Peyer's patch (tissue), 4 donors: ENCODE data around the gene SPIRE2.

Source experiments
- CTCF ChIP-seq, 6 experiments: fragments of 450-650 bp in 4 of 6; fragments of 200-600 bp in 2 of 6; sonication (generic) in 1 of 6; IDR thresholded peaks; one replicate each; pipeline ENCODE4 v1.5.1; 2017 to 2019; ENCODE audit warnings: antibody characterized with exemption in 6 of 6, mild to moderate bottlenecking in 3 of 6, moderate library complexity in 1 of 6
- POLR2A ChIP-seq, 2 donors: fragments of 450-650 bp; IDR thresholded peaks; one replicate each; pipeline ENCODE4 v1.5.1; 2017; ENCODE audit warnings: antibody characterized with exemption in 2 of 2, mild to moderate bottlenecking in 2 of 2, moderate library complexity in 2 of 2

GRCh38 chr16:89895482-89896250 is 67.4 kb downstream of the SPIRE2 start:
- TF ChIP-seq CTCF (IDR thresholded peaks at IDR 0.05) (no peak), POLR2A (IDR thresholded peaks at IDR 0.05) (no peak)
